A549 (cell line): ENCODE measurements around the gene LPCAT1.

Experiments
- CBX2 ChIP-seq: fragments of 200-600 bp; sonication (generic); IDR thresholded peaks from 2 replicates; pipeline ENCODE4 v1.6.1; 2016; ENCODE audit warnings: low read depth, mild to moderate bottlenecking, borderline replicate concordance
- CEBPB ChIP-seq, 2 experiments: fragments of >200 bp in 1 of 2; sonication (Bioruptor Twin) in 1 of 2; formaldehyde crosslinking in 1 of 2; IDR thresholded peaks; 2 replicates each; pipeline ENCODE4 v1.6.1; 2012 to 2016
- CHD4 ChIP-seq: fragments of 200-600 bp; sonication (generic); IDR thresholded peaks from 2 replicates; pipeline ENCODE4 v1.6.1; 2016; ENCODE audit warnings: antibody characterized with exemption, mild to moderate bottlenecking, borderline replicate concordance
- E2F6 ChIP-seq: IDR thresholded peaks from 2 replicates; pipeline ENCODE4 v1.6.1; 2012; ENCODE audit warnings: low read depth, borderline replicate concordance
- POLR2A ChIP-seq: IDR thresholded peaks from 2 replicates; pipeline ENCODE4 v1.6.1; 2012; ENCODE audit warnings: mild to moderate bottlenecking, low read length
- RCOR1 ChIP-seq: fragments of 150-350 bp; IDR thresholded peaks from 2 replicates; pipeline ENCODE4 v1.6.1; 2014; ENCODE audit warnings: antibody characterized with exemption, low read length, low read depth
- TF ChIP-seq, protein P1 (sequence below): fragments of >200 bp; sonication (Bioruptor Twin); formaldehyde crosslinking; IDR thresholded peaks from 3 replicates; pipeline ENCODE4 v1.5.1; 2016

DNA sequence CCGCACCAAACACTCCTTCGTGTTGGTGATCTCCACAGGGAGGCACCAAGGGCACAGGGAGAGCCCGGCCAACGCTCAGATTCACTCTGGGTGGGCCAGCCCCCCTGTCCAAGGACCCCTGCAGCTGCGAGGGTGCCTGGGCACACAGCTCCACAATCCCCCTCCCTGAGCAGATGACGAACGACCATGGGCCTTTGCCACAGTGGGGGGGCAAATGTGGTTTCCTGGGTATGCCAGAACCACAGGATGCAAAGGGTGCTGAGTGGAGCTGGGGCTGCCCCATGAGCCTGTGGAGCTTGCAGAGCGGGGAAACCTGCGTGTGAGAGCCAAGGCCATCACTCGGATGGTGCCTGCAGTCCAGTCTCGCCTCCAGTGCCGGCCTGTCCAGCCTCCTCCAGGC, 31.0 kb downstream of the LPCAT1 start:
- TF ChIP-seq, protein P1, sequence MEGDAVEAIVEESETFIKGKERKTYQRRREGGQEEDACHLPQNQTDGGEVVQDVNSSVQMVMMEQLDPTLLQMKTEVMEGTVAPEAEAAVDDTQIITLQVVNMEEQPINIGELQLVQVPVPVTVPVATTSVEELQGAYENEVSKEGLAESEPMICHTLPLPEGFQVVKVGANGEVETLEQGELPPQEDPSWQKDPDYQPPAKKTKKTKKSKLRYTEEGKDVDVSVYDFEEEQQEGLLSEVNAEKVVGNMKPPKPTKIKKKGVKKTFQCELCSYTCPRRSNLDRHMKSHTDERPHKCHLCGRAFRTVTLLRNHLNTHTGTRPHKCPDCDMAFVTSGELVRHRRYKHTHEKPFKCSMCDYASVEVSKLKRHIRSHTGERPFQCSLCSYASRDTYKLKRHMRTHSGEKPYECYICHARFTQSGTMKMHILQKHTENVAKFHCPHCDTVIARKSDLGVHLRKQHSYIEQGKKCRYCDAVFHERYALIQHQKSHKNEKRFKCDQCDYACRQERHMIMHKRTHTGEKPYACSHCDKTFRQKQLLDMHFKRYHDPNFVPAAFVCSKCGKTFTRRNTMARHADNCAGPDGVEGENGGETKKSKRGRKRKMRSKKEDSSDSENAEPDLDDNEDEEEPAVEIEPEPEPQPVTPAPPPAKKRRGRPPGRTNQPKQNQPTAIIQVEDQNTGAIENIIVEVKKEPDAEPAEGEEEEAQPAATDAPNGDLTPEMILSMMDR = no peak
- TF ChIP-seq CHD4 (no peak), RCOR1 (no peak), POLR2A (no peak), CEBPB (IDR thresholded peaks at IDR 0.05) (no peak), E2F6 (no peak), CBX2 (no peak)
